Tibial nerve (tissue), 4 donors: ENCODE measurements around the gene MAGEF1. TPM values are rescaled to one million over a fixed set of nuclear protein-coding genes. Genes with fewer than 3 reads are reported as not detected.
A peak's percentile ranks its signal among the peaks of the same experiment; 100 is the strongest.

ENCODE experiments used
- DNase-seq, 2 donors: peaks; one replicate each; pipeline ENCODE4 v3.0.0-alpha.2; 2019; ENCODE audit warnings: low spot score in 2 of 2
- H3K27ac ChIP-seq, 4 donors: fragments of 200-600 bp; sonication (generic) in 3 of 4; one replicate each; pipeline ENCODE4 v1.5.1; 2017 to 2019; ENCODE audit warnings: mild to moderate bottlenecking in 1 of 4
- H3K27me3 ChIP-seq, 2 donors: fragments of 200-600 bp; sonication (generic) in 1 of 2; one replicate each; pipeline versions ENCODE4 v1.5.1 to v1.6.0; 2017 to 2019
- H3K36me3 ChIP-seq, 3 donors: fragments of 200-600 bp; sonication (generic); one replicate each; pipeline ENCODE4 v1.5.1; 2018 to 2019
- H3K4me1 ChIP-seq, 4 donors: fragments of 200-600 bp; sonication (generic) in 3 of 4; one replicate each; pipeline ENCODE4 v1.5.1; 2017 to 2019
- H3K4me3 ChIP-seq, 4 donors: fragments of 200-600 bp; sonication (generic) in 3 of 4; one replicate each; pipeline ENCODE4 v1.5.1; 2017 to 2019; ENCODE audit warnings: mild to moderate bottlenecking in 1 of 4, moderate library complexity in 1 of 4
- H3K9me3 ChIP-seq, 4 donors: fragments of 200-600 bp; sonication (generic) in 3 of 4; one replicate each; pipeline ENCODE4 v1.5.1; 2017 to 2019
- CTCF ChIP-seq, 5 experiments: fragments of 200-600 bp in 3 of 5; fragments of 450-650 bp in 2 of 5; sonication (generic) in 3 of 5; IDR thresholded peaks; one replicate each; pipeline ENCODE4 v1.5.1; 2016 to 2019; ENCODE audit warnings: antibody characterized with exemption in 5 of 5, mild to moderate bottlenecking in 3 of 5, moderate library complexity in 2 of 5
- EP300 ChIP-seq, 2 donors: sonication (generic); formaldehyde crosslinking; IDR thresholded peaks; one replicate each; pipeline ENCODE4 v1.6.1; 2017; ENCODE audit warnings: antibody characterized with exemption in 2 of 2, mild to moderate bottlenecking in 1 of 2
- POLR2A ChIP-seq, 2 donors: fragments of 450-650 bp; IDR thresholded peaks; one replicate each; pipeline ENCODE4 v1.6.1; 2017; ENCODE audit warnings: antibody characterized with exemption in 2 of 2, mild to moderate bottlenecking in 2 of 2, moderate library complexity in 2 of 2
- WGBS, 2 donors: methylation state at CpG; one replicate each; pipeline ENCODE4 v1.1.5; 2018; 5-methylcytosine and 5-hydroxymethylcytosine counted together
- total RNA-seq, 4 donors: library from RNA; depleted of rRNA; stranded (reverse); fragments of >200 nt; gene quantifications; one replicate each; pipeline ENCODE4 v1.1.0, GENCODE V29; 2016

Gene MAGEF1
- total RNA-seq, 4 donors from 2014 or later = 29.6 to 48.1 (median 42.4) TPM

GRCh38 chr3:184717399-184717983 is 5.6 kb upstream of the MAGEF1 start:
- no peak for TF ChIP-seq CTCF (IDR thresholded peaks at IDR 0.05)
- TF ChIP-seq EP300 (IDR thresholded peaks at IDR 0.05) = no peak
- no peak for TF ChIP-seq POLR2A (IDR thresholded peaks at IDR 0.05)
- peak overlapping the region in 1 of 4 donors; percentile 32 for H3K4me3 ChIP-seq
- no peaks in the 10 kb centered on the region for H3K9me3 ChIP-seq
- H3K27ac ChIP-seq = peak overlapping the region in 3 of 4 donors; percentile 67 to 92 (median 85)
- no peak for DNase-seq
- no peaks in the 10 kb centered on the region for H3K27me3 ChIP-seq
- H3K36me3 ChIP-seq = no peaks in the 10 kb centered on the region
- peaks cover 0 to 42% (median 12%) of the 10 kb centered on the region in 4 donors for H3K4me1 ChIP-seq
- 31 to 40% methylated on average over 8 of the region's 8 CpGs for WGBS, 2 donors

- H3K27me3 ChIP-seq = no peaks in the 10 kb centered on the region
- TF ChIP-seq POLR2A (IDR thresholded peaks at IDR 0.05) (no peak), EP300 (IDR thresholded peaks at IDR 0.05) (no peak), CTCF (IDR thresholded peaks at IDR 0.05) (no peak)
- peak overlapping the region; percentile 32 to 92 (median 76) for H3K27ac ChIP-seq
- no peaks in the 10 kb centered on the region for H3K36me3 ChIP-seq
- no peaks in the 10 kb centered on the region for H3K9me3 ChIP-seq
- peak overlapping the region in 1 of 4 donors; percentile 32 for H3K4me3 ChIP-seq
- DNase-seq = peak in 1 of 2 donors; percentile 14
- H3K4me1 ChIP-seq = peaks cover 0 to 47% (median 14%) of the 10 kb centered on the region in 4 donors
- WGBS, 2 donors = 23 to 33% methylated on average over 13 to 20 of the region's 20 CpGs
Measured at GRCh38 chr3:184716622-184717398, 4.9 kb upstream of the MAGEF1 start.

GRCh38 chr3:184715943-184716621 is 4.2 kb upstream of the MAGEF1 start:
- Histone ChIP-seq H3K9me3 (no peaks in the 10 kb centered on the region), H3K27me3 (no peaks in the 10 kb centered on the region), H3K4me1 (peaks cover 0 to 47% (median 14%) of the 10 kb centered on the region in 4 donors), H3K27ac (peak overlapping the region in 3 of 4 donors; percentile 67 to 92 (median 85)), H3K36me3 (no peaks in the 10 kb centered on the region), H3K4me3 (no peak overlapping the region)
- 58 to 60% methylated on average over 8 of the region's 8 CpGs for WGBS, 2 donors
- no peak for TF ChIP-seq CTCF (IDR thresholded peaks at IDR 0.05)
- TF ChIP-seq EP300 (IDR thresholded peaks at IDR 0.05) = no peak
- TF ChIP-seq POLR2A (IDR thresholded peaks at IDR 0.05) = no peak
- DNase-seq = no peak

GRCh38 chr3:184713521-184713920 is 1.7 kb upstream of the MAGEF1 start:
- no peaks in the 10 kb centered on the region for H3K9me3 ChIP-seq
- no peak overlapping the region for H3K4me3 ChIP-seq
- TF ChIP-seq CTCF (IDR thresholded peaks at IDR 0.05) = no peak
- no peak for TF ChIP-seq POLR2A (IDR thresholded peaks at IDR 0.05)
- TF ChIP-seq EP300 (IDR thresholded peaks at IDR 0.05) = no peak
- H3K36me3 ChIP-seq = peaks cover 0 to 4% (median 0%) of the 10 kb centered on the region in 3 donors
- peaks cover 0 to 68% (median 29%) of the 10 kb centered on the region in 4 donors for H3K4me1 ChIP-seq
- H3K27ac ChIP-seq = peak overlapping the region in 1 of 4 donors; percentile 6
- no peak for DNase-seq
- no peaks in the 10 kb centered on the region for H3K27me3 ChIP-seq
- 61 to 86% methylated on average over 2 of the region's 2 CpGs for WGBS, 2 donors
